CD4-positive, alpha-beta T cell treated with Interleukin-10 for 1 hour (primary cell): ENCODE data around the gene PFDN2.

Source experiments
- DNase-seq: peaks from one replicate; pipeline ENCODE4 v3.0.0-alpha.2; 2020

The PFDN2 gene

GRCh38 chr1:161098210-161099068 lies 19.4 kb downstream of the PFDN2 start, which contains the start of gene KLHDC9:
Gene KLHDC9, plus strand, starts transcription at chr1:161098361. Its CDS starts 175 bp downstream, at chr1:161098536.
- peak; percentile 88 for DNase-seq

- DNase-seq: no peak
Observed at GRCh38 chr1:161096530-161096929, 21.3 kb downstream of the PFDN2 start.

- DNase-seq: no peak
Observed at GRCh38 chr1:161096015-161096414, 21.8 kb downstream of the PFDN2 start.

GRCh38 chr1:161095230-161095629 lies 22.6 kb downstream of the PFDN2 start:
- DNase-seq: no peak

DNA sequence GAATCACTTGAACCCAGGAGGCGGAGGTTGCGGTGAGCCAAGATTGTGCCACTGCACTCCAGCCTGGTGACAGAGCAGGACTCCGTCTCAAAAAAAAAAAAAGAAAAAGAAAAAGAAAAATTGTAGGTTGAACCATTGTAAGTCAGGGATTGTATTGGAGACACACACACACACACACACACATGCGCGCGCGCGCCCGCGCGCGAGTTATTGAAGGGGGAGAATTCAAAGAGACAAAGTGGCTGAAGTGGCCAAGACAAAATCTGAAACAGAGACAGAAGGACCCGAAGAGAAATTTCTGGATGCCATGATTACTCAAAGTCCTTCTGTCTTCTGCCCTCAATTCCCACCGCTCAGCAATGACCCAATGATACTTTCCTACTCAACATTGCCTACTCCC lies 23.4 kb downstream of the PFDN2 start:
- DNase-seq: no peak

DNA sequence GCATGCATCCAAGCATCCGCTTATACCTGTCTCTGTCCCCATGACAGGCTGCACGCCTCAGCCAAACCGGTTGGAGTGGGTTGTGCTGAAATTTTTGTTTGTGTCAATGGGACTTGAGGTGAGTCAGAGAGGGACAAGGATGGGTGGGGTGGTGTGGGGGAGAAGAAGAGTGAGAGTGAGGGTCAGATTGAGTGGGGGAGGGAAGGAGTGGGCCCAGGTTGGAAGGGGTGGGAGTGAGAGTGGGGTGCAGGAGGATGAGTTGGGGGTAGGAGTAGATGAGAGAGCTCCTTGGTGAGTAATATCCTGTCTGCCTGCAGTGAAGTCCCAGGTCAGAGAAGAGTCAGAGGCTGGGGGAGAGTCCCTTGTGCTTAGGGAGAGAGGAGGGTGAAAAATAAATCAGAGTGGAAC lies 25.2 kb downstream of the PFDN2 start:
- no peak for DNase-seq

DNA sequence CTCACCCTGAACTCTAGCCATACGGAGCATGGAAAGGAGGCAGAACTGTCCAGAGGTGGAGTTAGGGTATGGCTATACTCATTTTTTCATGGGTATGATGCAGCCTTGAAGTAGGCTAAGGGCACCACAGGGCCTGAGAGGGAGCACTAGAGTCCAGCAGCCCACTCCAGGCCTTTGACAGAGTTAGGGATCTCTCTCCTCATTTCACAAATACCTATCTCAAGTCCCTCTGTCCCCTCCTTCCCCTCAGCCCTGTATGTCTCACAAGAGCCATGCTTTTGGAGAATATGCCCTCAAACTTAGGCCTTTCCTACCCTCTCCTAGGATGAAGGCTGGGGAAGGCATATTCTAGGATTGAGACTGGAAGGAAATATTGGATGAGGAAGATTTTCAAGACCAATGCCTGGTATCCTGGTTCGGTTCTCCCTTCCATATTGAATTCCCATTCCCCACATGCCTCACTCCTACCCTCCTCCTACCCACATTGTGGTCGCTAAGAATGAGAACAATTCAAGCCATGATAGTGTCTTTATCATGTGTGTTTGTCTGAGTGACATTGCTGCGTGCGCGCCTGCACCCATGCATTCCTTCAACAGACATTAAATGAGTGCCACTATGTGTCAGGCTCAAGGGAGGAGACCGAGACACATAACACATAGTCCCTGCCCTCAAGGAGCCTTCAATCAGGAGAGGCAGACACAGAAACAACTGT lies 25.9 kb downstream of the PFDN2 start:
- no peak for DNase-seq

DNA sequence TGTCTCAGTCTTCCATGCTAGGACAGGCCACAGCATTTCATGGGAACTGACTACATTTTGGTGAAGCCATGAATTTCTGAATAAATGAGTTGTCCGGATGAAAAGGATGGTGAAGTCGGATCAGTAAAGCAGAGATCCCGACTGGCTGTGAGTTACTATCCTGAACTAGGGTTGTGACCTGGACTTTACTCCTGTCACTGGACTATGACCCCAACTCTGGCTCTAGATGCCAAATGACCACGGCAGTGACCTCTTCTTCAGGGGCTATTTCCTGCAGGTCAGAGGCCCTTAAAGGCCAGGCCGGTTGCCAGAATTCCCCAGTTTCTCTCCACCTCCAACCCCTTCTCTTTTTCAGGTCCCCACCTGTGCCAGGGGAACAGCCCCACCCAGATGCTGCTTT lies 26.7 kb downstream of the PFDN2 start:
- DNase-seq: no peak

DNA sequence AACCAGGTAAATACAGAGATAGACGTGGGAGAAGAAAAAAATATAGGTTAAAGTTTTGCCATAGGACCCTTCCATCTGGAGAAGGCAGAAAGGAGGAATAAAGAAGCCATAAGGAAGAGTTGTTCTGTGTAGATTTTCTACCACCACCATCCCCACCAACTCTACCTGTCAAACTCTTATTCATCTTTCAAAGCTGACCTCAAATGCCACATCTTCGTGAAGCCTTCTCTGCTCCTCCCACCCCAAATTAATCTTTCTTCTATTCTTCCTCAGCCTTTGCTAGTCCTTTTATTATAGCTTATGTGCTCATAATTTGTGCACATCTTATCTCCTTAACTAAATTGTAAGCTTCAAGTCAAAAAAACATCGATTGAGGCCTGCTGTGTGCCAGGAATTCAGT lies 27.2 kb downstream of the PFDN2 start:
- DNase-seq: no peak

- DNase-seq: no peak
Observed at GRCh38 chr1:161089938-161090337, 27.9 kb downstream of the PFDN2 start.

GRCh38 chr1:161089251-161089924 lies 28.4 kb downstream of the PFDN2 start, which contains the start of gene NECTIN4:
Gene NECTIN4, minus strand, starts transcription at chr1:161089558. Its CDS starts 262 bp downstream, at chr1:161089296.
- no peak for DNase-seq

DNA sequence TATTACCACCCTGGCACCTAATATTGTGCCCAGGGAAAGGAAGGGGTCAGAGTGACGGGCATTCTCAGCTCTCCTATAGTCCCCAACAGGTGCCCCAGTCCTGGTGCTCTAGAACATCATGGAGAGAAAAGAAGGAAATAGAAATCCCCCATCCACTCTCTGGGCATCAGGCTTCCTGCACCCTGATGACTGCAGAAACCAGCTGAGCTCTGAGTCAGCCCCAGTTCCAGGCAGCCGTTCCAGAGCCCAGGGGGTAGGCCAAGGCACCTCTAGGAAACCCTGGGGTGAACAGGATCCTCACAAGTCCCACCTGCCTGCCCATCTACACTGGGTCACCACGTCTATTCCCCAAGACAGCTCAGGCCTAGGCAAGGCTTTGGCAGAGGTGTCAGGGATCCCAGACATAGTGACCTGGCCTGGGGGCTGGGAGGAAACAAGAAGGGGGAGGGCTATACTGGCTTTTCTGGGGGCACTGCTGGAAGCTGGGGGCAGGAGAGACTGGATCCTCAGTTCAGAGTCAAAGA lies 29.2 kb downstream of the PFDN2 start:
- no peak for DNase-seq

DNA sequence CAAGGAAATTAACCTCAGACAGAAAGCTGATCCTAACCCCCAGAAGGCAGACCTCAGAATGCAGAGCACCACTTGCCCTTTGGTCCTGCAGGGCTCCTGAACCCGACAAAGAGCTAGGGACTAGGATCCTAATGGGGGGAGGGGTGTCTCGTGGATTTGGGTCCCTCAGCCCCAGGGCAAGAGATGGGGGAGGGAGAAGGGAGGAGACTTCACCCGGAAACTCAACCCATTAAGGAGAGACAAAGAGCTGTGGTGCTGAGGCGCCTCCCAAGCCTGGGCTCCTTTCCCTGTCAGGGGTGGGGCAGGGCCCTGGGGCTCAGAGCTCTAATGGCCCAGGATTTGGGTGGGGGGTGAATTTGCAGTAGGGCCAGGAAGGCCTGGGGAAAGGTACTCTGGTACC lies 31.4 kb downstream of the PFDN2 start:
- DNase-seq: no peak

- DNase-seq: no peak
Observed at GRCh38 chr1:161085165-161085564, 32.7 kb downstream of the PFDN2 start.

GRCh38 chr1:161084597-161084988 lies 33.2 kb downstream of the PFDN2 start:
- DNase-seq: no peak

DNA sequence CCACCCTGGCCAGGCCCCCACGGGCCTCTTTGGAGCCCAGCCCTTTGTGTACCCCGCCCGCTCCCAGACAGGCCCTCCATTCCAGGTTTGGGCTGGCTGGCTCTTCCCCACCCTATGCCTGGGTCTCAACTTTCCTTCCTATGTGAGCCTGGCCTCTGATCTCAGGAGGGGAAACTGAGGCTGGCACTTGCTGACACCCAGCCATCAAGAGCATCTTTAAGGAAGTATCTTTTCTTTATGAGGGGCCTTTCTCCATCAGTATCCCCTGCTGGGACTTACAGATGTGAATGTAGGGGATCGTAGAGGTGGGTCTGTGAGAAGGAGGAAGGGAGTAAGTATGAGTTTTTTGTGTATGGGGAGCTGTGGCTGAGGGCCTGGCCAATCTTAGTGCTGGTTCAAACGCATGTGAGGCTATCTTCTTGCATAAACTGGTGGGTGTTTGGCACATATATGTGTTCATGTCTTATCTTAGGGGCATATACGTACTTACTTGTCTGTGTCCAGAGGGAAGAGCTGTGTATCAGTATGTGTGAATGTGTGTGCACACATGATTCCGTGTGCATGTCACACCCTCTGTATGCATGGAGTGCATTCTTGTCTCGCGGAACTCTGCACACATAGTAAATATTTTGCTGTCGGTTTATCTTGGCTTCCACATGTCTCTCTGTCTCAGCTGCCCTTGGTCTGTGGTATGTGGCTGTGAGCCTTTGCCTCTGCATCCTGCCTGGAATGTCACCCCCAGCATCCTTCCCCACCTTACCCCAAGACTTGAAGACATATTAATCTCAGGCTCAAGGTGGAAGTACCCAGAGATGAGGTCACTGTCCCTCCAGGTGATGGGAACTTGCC lies 33.9 kb downstream of the PFDN2 start:
- DNase-seq: no peak

- DNase-seq: no peak
Observed at GRCh38 chr1:161082996-161083747, 34.7 kb downstream of the PFDN2 start.

GRCh38 chr1:161082483-161082882 lies 35.4 kb downstream of the PFDN2 start:
- no peak for DNase-seq

- no peak for DNase-seq
Observed at GRCh38 chr1:161081519-161081918, 36.3 kb downstream of the PFDN2 start.

DNA sequence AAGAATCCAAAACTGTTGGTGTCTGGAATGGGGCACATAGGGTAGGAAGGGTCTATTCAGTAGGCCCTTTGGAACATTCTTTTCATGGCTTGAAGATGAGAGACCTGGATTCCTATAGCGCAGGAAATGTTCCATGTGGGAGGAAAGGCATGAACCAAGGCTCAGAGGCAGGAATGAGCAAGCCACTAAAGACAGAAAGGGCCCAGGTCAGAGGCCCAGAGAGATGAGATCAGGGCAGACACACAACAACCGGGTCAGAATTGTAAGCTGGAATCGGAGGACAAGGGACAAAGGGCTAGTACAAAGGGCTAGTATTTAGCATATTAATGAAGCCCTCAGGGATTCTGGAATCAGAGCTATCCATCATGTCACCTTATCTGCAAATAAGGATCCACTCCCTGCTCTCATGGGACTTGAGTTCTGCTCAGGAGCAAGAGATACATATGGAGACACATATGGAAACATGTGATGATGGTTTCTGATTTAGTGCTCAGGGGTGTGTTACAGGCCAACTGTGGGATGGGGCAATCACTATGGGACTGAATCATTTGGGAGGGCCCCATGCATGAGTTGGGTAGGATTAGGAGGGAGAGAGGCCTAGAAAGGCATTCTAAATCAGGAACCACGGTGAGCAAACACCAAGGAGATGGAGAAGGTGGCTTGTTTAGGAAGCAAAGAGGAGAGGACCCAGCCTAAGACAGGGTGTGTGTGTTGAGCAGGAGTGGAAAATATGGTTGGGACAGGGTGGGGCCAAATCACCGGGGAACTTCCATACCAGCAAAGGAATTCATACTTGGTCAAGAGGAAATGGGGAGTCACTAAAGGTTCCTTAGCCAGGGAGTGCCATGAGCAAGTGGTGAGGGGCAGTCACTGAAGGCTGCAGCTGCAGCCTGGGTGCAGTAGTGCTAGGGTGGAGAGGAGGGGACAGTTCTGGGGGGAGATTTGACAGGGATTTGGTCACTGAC lies 37.1 kb downstream of the PFDN2 start:
- no peak for DNase-seq
